Suprapubic skin (tissue), 4 donors: ENCODE data around the gene SEZ6L2. TPM values are rescaled to one million over a fixed set of nuclear protein-coding genes. Genes with fewer than 3 reads are reported as not detected.

Experiments
- DNase-seq, 2 donors: peaks; one replicate each; pipeline ENCODE4 v3.0.0-alpha.2; 2019; ENCODE audit warnings: low spot score in 2 of 2
- H3K27ac ChIP-seq: fragments of 200-600 bp; sonication (generic); one replicate; pipeline ENCODE4 v1.5.1; 2019
- H3K27me3 ChIP-seq: fragments of 200-600 bp; sonication (generic); one replicate; pipeline ENCODE4 v1.5.1; 2019
- H3K36me3 ChIP-seq: fragments of 200-600 bp; sonication (generic); one replicate; pipeline ENCODE4 v1.5.1; 2019
- H3K4me1 ChIP-seq: fragments of 200-600 bp; sonication (generic); one replicate; pipeline ENCODE4 v1.5.1; 2019
- H3K4me3 ChIP-seq: fragments of 200-600 bp; sonication (generic); one replicate; pipeline ENCODE4 v1.5.1; 2019; ENCODE audit warnings: mild to moderate bottlenecking
- H3K9me3 ChIP-seq: fragments of 200-600 bp; sonication (generic); one replicate; pipeline ENCODE4 v1.5.1; 2019
- EP300 ChIP-seq: sonication (generic); formaldehyde crosslinking; IDR thresholded peaks from one replicate; pipeline ENCODE4 v1.6.1; 2017; ENCODE audit warnings: antibody characterized with exemption
- POLR2A ChIP-seq, 2 donors: fragments of 450-650 bp; IDR thresholded peaks; one replicate each; pipeline ENCODE4 v1.6.1; 2017; ENCODE audit warnings: antibody characterized with exemption in 2 of 2, mild to moderate bottlenecking in 2 of 2, moderate library complexity in 2 of 2
- POLR2AphosphoS5 ChIP-seq, 3 donors: sonication (generic); formaldehyde crosslinking; IDR thresholded peaks; one replicate each; pipeline ENCODE4 v1.6.1; 2017; ENCODE audit warnings: antibody characterized with exemption in 3 of 3
- WGBS: methylation state at CpG from one replicate; pipeline ENCODE4 v1.1.5; 2018; 5-methylcytosine and 5-hydroxymethylcytosine counted together
- total RNA-seq, 4 donors: library from RNA; depleted of rRNA; stranded (reverse); fragments of >200 nt; gene quantifications; one replicate each; pipeline ENCODE4 v1.1.0, GENCODE V29; 2016
- TF ChIP-seq, protein P1 (sequence below), 2 donors: fragments of 200-600 bp in 1 of 2; fragments of 450-650 bp in 1 of 2; sonication (generic) in 1 of 2; IDR thresholded peaks; one replicate each; pipeline ENCODE4 v1.5.1; 2016 to 2019; ENCODE audit warnings: antibody characterized with exemption in 2 of 2, mild to moderate bottlenecking in 1 of 2, moderate library complexity in 1 of 2

SEZ6L2 gene
- total RNA-seq, 4 donors from 2014 or later, result 0.98 to 2.9 (median 1.2) TPM

DNA sequence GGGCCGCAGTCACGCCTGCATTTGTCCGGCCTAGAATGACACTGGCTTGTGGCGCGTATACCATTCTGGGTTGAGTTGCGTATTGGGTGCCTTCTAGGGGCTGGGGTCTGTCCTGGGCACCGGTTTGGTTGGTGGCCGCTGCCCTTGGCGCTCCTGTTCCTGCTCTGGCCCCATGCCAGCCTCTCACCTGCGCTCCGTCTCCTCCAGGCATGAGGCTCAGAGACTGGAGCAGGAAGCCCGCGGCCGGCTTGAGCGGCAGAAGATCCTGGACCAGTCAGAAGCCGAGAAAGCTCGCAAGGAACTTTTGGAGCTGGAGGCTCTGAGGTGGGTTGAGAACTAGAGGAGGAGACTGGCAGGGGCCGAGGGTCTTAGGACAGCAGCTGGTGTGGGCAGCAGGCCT, 53.7 kb downstream of the SEZ6L2 start:
- WGBS, result 86% methylated on average over 18 of the region's 18 CpGs
- DNase-seq, result no peak
- H3K4me3 ChIP-seq, result no peak overlapping the region
- H3K4me1 ChIP-seq, result peaks cover 5% of the 10 kb centered on the region
- H3K27me3 ChIP-seq, result no peaks in the 10 kb centered on the region
- TF ChIP-seq POLR2AphosphoS5 (IDR thresholded peaks at IDR 0.05) (no peak), POLR2A (IDR thresholded peaks at IDR 0.05) (no peak), EP300 (no peak)
- TF ChIP-seq, protein P1, sequence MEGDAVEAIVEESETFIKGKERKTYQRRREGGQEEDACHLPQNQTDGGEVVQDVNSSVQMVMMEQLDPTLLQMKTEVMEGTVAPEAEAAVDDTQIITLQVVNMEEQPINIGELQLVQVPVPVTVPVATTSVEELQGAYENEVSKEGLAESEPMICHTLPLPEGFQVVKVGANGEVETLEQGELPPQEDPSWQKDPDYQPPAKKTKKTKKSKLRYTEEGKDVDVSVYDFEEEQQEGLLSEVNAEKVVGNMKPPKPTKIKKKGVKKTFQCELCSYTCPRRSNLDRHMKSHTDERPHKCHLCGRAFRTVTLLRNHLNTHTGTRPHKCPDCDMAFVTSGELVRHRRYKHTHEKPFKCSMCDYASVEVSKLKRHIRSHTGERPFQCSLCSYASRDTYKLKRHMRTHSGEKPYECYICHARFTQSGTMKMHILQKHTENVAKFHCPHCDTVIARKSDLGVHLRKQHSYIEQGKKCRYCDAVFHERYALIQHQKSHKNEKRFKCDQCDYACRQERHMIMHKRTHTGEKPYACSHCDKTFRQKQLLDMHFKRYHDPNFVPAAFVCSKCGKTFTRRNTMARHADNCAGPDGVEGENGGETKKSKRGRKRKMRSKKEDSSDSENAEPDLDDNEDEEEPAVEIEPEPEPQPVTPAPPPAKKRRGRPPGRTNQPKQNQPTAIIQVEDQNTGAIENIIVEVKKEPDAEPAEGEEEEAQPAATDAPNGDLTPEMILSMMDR (IDR thresholded peaks at IDR 0.05), result no peak
- no peaks in the 10 kb centered on the region for H3K9me3 ChIP-seq
- H3K36me3 ChIP-seq, result peaks cover 71% of the 10 kb centered on the region
- no peak overlapping the region for H3K27ac ChIP-seq

- Histone ChIP-seq H3K4me1 (peaks cover 5% of the 10 kb centered on the region), H3K9me3 (no peaks in the 10 kb centered on the region), H3K27ac (no peak overlapping the region), H3K36me3 (peaks cover 80% of the 10 kb centered on the region), H3K4me3 (no peak overlapping the region), H3K27me3 (no peaks in the 10 kb centered on the region)
- 86% methylated on average over 12 of the region's 28 CpGs for WGBS
- TF ChIP-seq EP300, result no peak
- no peak for TF ChIP-seq POLR2A (IDR thresholded peaks at IDR 0.05)
- TF ChIP-seq, protein P1 (IDR thresholded peaks at IDR 0.05), result no peak
- no peak for TF ChIP-seq POLR2AphosphoS5 (IDR thresholded peaks at IDR 0.05)
- no peak for DNase-seq
Observed at GRCh38 chr16:29844575-29845331, 54.6 kb downstream of the SEZ6L2 start.

GRCh38 chr16:29843931-29844330, 55.4 kb downstream of the SEZ6L2 start:
- Histone ChIP-seq H3K4me1 (no peaks in the 10 kb centered on the region), H3K27me3 (no peaks in the 10 kb centered on the region), H3K4me3 (no peak overlapping the region), H3K36me3 (peaks cover 85% of the 10 kb centered on the region), H3K9me3 (no peaks in the 10 kb centered on the region), H3K27ac (no peak overlapping the region)
- no peak for DNase-seq
- WGBS, result 91% methylated on average over 5 of the region's 8 CpGs
- TF ChIP-seq POLR2A (IDR thresholded peaks at IDR 0.05) (no peak), POLR2AphosphoS5 (IDR thresholded peaks at IDR 0.05) (no peak), EP300 (no peak)
- TF ChIP-seq, protein P1 (IDR thresholded peaks at IDR 0.05), result no peak

DNA sequence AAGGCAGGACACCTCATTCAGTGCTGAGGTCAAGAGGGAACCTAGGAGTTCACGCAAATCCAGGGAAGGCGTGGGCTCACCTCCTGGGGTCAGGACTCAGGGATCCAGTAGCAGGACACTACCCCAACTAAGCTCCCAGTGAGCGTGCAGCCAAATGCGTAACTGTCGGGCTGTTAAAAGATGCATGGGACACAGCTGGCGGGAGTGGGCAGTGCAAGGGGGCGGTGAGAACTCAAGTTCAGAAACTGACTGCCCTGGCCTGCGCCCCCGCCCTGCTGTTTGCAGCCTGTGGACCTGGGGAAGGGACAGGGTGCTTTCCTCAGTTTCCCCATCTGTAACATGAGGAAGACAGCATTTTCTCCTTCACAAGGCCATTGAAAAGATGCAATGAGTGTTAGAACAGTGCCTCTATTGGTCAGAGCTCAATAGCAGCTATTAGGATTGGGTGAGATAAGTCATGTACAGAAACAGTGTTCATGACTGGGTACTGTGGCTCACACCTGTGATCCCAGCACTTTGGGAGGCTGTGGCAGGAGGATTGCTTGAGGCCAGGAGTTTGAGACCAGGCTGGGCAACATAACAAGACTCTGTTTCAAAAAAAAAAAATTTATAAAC, 56.5 kb downstream of the SEZ6L2 start:
- H3K36me3 ChIP-seq, result peaks cover 90% of the 10 kb centered on the region

DNA sequence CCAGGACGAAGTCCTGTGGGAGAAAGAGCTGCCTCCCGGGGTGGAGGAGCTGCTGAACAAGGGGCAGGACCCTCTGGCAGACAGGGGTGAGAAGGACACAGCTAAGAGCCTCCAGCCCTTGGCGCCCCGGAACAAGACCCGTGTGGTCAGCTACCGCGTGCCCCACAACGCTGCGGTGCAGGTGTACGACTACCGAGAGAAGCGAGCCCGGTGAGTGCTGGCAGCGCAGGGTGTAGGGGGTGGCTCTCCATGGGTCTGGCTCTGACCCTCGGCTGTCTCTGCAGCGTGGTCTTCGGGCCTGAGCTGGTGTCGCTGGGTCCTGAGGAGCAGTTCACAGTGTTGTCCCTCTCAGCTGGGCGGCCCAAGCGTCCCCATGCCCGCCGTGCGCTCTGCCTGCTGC, 57.7 kb downstream of the SEZ6L2 start:
- no peak overlapping the region for H3K27ac ChIP-seq
- H3K36me3 ChIP-seq, result peaks cover 90% of the 10 kb centered on the region
- H3K9me3 ChIP-seq, result no peaks in the 10 kb centered on the region
- H3K4me3 ChIP-seq, result no peak overlapping the region
- DNase-seq, result no peak
- H3K27me3 ChIP-seq, result no peaks in the 10 kb centered on the region
- H3K4me1 ChIP-seq, result no peaks in the 10 kb centered on the region
- WGBS, result 93% methylated on average over 20 of the region's 23 CpGs
- no peak for TF ChIP-seq POLR2AphosphoS5 (IDR thresholded peaks at IDR 0.05)

More for the DNA sequence above, 56.5 kb downstream of the SEZ6L2 start:
- Histone ChIP-seq H3K4me3 (no peak overlapping the region), H3K9me3 (no peaks in the 10 kb centered on the region), H3K27ac (no peak overlapping the region), H3K27me3 (no peaks in the 10 kb centered on the region), H3K4me1 (no peaks in the 10 kb centered on the region)
- WGBS, result 94% methylated on average over 9 of the region's 9 CpGs
- TF ChIP-seq POLR2A (IDR thresholded peaks at IDR 0.05) (no peak), EP300 (no peak), POLR2AphosphoS5 (IDR thresholded peaks at IDR 0.05) (no peak)
- TF ChIP-seq, protein P1 (IDR thresholded peaks at IDR 0.05), result no peak
- no peak for DNase-seq
